AG04450 (cell line): Measurements from ENCODE around the gene MEGF9. TPM values are rescaled to one million over a fixed set of nuclear protein-coding genes. Genes with fewer than 3 reads are reported as not detected.

ENCODE experiments used
- CTCF ChIA-PET: fragments of 300-600, 350-600 bp; formaldehyde crosslinking; extraction: SDS; loops from one replicate; lab custom pipeline; 2022; ENCODE audit warnings: antibody characterized with exemption, inconsistent platforms; lab: Charles Lee
- POLR2A ChIA-PET: fragments of 350-600 bp; formaldehyde crosslinking; extraction: SDS; loops from one replicate; lab custom pipeline; 2021; ENCODE audit warnings: antibody characterized with exemption, inconsistent platforms; lab: Yijun Ruan, JAX
- DNase-seq: peaks from one replicate; pipeline ENCODE4 v3.0.0-alpha.2; 2011; ENCODE audit warnings: low read depth, low spot score
- H3K27ac ChIP-seq: one replicate; pipeline ENCODE4 v1.5.1; 2012; ENCODE audit warnings: low read depth, low read length, control low read depth
- H3K27me3 ChIP-seq: one replicate; pipeline ENCODE4 v1.6.0; 2012; ENCODE audit warnings: low read length; ENCODE audit not compliant: control insufficient read depth, insufficient read depth
- H3K4me3 ChIP-seq: 2 replicates; pipeline ENCODE4 v1.5.1; 2011; ENCODE audit warnings: mild to moderate bottlenecking, low read depth, low read length, control low read depth
- H3K9me3 ChIP-seq: 2 replicates; pipeline ENCODE4 v1.5.1; 2012; ENCODE audit warnings: low read length; ENCODE audit not compliant: control insufficient read depth, insufficient read depth
- polyA plus RNA-seq: library from polyadenylated mRNA; depleted of rRNA; stranded (reverse); fragments of >200 nt; gene quantifications from 2 replicates; pipeline ENCODE4 v1.2.3, GENCODE V29; 2011
- TF ChIP-seq, protein P1 (sequence below): IDR thresholded peaks from 2 replicates; pipeline ENCODE4 v1.5.1; 2011; ENCODE audit warnings: low read depth, low read length, control low read depth, inconsistent platforms

The MEGF9 gene
- polyA plus RNA-seq, 1 experiment, result 12.9 TPM

DNA sequence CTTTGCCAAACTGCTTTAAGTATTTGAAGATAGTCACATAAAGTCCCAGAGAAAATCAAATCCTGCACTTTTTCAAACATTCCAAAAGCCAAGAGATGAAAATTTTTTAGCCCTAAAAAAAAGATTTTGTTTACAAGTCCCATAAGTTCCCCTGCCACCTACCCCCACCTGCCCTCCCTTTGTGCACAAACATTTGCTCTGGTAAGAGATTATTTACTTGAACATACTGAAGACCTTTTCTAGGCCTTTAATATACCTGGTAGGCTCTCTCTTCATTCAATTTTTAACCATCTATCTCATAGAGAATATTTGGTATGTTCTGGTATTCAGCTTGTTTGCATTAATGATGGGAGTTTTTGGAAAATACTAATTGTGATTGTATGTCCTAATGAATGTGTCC, 50.3 kb downstream of the MEGF9 start:
- Histone ChIP-seq H3K27ac (no peak overlapping the region), H3K4me3 (no peak overlapping the region), H3K9me3 (no peaks in the 10 kb centered on the region), H3K27me3 (no peaks in the 10 kb centered on the region)
- CTCF ChIA-PET, result no interaction called here
- no peak for DNase-seq
- TF ChIP-seq, protein P1, sequence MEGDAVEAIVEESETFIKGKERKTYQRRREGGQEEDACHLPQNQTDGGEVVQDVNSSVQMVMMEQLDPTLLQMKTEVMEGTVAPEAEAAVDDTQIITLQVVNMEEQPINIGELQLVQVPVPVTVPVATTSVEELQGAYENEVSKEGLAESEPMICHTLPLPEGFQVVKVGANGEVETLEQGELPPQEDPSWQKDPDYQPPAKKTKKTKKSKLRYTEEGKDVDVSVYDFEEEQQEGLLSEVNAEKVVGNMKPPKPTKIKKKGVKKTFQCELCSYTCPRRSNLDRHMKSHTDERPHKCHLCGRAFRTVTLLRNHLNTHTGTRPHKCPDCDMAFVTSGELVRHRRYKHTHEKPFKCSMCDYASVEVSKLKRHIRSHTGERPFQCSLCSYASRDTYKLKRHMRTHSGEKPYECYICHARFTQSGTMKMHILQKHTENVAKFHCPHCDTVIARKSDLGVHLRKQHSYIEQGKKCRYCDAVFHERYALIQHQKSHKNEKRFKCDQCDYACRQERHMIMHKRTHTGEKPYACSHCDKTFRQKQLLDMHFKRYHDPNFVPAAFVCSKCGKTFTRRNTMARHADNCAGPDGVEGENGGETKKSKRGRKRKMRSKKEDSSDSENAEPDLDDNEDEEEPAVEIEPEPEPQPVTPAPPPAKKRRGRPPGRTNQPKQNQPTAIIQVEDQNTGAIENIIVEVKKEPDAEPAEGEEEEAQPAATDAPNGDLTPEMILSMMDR, result no peak
- POLR2A ChIA-PET, result no interaction called here

DNA sequence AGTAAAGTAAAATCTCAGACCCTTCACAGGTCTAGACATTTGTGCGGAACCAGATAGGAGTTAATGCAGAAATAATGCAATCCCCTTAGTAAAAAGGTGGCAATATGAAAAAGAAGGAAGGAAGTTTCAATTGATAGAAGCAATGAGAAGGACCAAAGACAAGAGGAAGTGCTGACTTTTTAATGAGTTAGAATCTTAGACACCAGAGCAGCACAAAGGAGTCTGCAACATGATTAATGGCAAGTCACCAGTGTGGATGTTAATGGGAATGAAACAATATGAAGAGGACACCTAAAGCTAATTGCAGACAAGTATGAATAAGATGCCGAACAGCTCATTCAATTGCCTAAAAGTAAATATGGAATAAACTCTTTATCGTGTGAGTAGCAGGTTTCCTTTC, 50.9 kb downstream of the MEGF9 start:
- H3K9me3 ChIP-seq, result no peaks in the 10 kb centered on the region
- TF ChIP-seq, protein P1, result no peak
- DNase-seq, result no peak
- no peak overlapping the region for H3K4me3 ChIP-seq
- CTCF ChIA-PET, result interaction anchor here (1.5 kb wide), 1 partner anchor 44 kb away, joined by 4 read pairs; no protein-coding TSS in a partner anchor
- H3K27me3 ChIP-seq, result no peaks in the 10 kb centered on the region
- no peak overlapping the region for H3K27ac ChIP-seq
- POLR2A ChIA-PET, result no interaction called here

DNA sequence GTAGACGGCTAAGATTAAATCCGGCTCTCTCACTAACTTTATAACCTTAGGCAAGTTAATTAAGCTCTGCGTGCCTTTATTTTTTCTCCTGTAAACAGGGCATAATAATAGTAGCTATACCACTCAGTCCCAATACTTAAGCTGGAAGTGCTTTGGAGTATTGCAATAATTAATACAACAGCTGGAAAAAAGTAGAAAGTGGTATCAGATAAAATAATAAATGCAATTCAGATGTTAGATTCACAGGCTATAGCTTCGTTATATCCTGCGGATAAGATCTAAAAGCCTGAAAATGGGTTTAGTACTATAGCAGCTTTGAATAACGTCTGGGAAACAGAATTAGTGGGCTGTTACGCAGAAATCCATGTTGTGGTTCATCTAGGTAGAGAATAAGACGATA, 51.8 kb downstream of the MEGF9 start:
- TF ChIP-seq, protein P1, result no peak
- POLR2A ChIA-PET, result no interaction called here
- CTCF ChIA-PET, result interaction anchor here (0.6 to 1.5 kb wide), 2 partner anchors 43 to 459 kb away, joined by 3 to 4 read pairs; no protein-coding TSS in a partner anchor

DNA sequence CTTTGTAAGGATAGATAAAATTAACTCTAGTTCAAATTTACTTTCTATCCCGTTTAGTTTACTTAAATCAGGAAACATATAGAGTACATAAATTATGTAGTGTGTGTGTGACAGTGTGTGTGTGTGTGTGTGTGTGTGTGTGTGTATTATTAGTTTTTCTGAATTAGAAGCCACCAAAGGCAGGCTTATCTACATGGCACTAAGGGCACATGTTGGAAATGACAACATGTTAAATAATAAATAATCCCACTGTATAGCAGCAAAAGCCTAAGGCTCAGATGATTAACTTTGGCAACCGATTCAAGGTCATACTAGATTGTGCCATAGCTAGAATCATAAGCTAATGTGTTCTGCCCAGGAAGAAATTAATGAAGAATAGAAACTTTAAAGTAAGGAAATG, 54.6 kb downstream of the MEGF9 start:
- POLR2A ChIA-PET, result no interaction called here
- Histone ChIP-seq H3K27ac (no peak overlapping the region), H3K4me3 (no peak overlapping the region), H3K9me3 (no peaks in the 10 kb centered on the region), H3K27me3 (no peaks in the 10 kb centered on the region)
- TF ChIP-seq, protein P1, result no peak
- DNase-seq, result no peak
- CTCF ChIA-PET, result interaction anchor here (1.5 kb wide), 1 partner anchor 9 kb away, joined by 3 read pairs; no protein-coding TSS in a partner anchor

More for the DNA sequence above, 51.8 kb downstream of the MEGF9 start:
- Histone ChIP-seq H3K27ac (no peak overlapping the region), H3K9me3 (no peaks in the 10 kb centered on the region), H3K4me3 (no peak overlapping the region), H3K27me3 (no peaks in the 10 kb centered on the region)
- no peak for DNase-seq

DNA sequence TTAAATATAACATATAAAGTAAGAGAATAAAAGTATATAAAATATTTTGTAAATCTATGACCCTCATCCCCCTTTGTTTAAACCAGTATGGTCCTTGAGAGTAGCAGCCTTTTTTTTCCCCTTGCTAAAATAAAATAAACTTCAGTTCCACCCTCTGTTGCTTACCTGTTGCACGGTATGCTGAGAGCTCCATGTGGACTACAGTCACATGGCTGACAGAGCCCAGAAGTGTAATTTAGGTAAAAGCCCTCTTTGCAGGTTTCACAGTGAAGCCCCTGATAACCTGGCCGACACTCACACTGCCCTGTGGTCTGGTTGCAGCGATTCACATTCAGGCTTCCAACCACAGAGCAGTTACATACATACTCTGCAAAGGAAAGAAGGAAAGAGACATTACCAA, 55.1 kb downstream of the MEGF9 start:
- Histone ChIP-seq H3K9me3 (no peaks in the 10 kb centered on the region), H3K27ac (no peak overlapping the region), H3K4me3 (no peak overlapping the region), H3K27me3 (no peaks in the 10 kb centered on the region)
- POLR2A ChIA-PET, result no interaction called here
- DNase-seq, result no peak
- CTCF ChIA-PET, result interaction anchor here (1.5 kb wide), 1 partner anchor 10 kb away, joined by 3 read pairs; no protein-coding TSS in a partner anchor
- TF ChIP-seq, protein P1, result no peak
